ENCODE data around the gene HYPK. TPM values are rescaled to one million over a fixed set of nuclear protein-coding genes. Genes with fewer than 3 reads are reported as not detected.
A peak's percentile ranks its signal among the peaks of the same experiment; 100 is the strongest.
"Not testable (repeated sequence)": the region's sequence is repeated elsewhere in the genome, so short reads cannot be mapped to it uniquely, and the experiment has no call there.

The HYPK gene
- total RNA-seq, 1 donor from 2014 or later: 6.5 TPM

GRCh38 chr15:43799209-43799944 is 1.0 kb upstream of the HYPK start:
- no peak for TF ChIP-seq CTCF (IDR thresholded peaks at IDR 0.05; ENCODE audit: unreplicated experiment)

GRCh38 chr15:43799945-43800285 is 484 bp upstream of the HYPK start, which contains the start of gene SERINC4:
TSS of gene SERINC4 (minus strand) at chr15:43800220. CDS start at chr15:43799986, 234 bp downstream.
- Mint-ChIP-seq H3K36me3 (ENCODE audit: low read depth, unreplicated experiment) (peaks cover 50% of the 10 kb centered on the region), H3K27me3 (ENCODE audit: unreplicated experiment) (peaks cover 11% of the 10 kb centered on the region), H3K4me1 (ENCODE audit: unreplicated experiment) (peaks cover 32% of the 10 kb centered on the region)

More at GRCh38 chr15:43799209-43799944, 1.0 kb upstream of the HYPK start:
- Mint-ChIP-seq H3K36me3 (ENCODE audit: low read depth, unreplicated experiment) (peaks cover 53% of the 10 kb centered on the region), H3K27me3 (ENCODE audit: unreplicated experiment) (peaks cover 11% of the 10 kb centered on the region), H3K4me1 (ENCODE audit: unreplicated experiment) (peaks cover 37% of the 10 kb centered on the region), H3K4me3 (ENCODE audit: unreplicated experiment) (peak overlapping the region; percentile 100), H3K27ac (ENCODE audit: unreplicated experiment) (peak overlapping the region; percentile 52), H3K9me3 (ENCODE audit: unreplicated experiment) (no peaks in the 10 kb centered on the region)
- DNase-seq (ENCODE audit: low spot score): no peak

DNA sequence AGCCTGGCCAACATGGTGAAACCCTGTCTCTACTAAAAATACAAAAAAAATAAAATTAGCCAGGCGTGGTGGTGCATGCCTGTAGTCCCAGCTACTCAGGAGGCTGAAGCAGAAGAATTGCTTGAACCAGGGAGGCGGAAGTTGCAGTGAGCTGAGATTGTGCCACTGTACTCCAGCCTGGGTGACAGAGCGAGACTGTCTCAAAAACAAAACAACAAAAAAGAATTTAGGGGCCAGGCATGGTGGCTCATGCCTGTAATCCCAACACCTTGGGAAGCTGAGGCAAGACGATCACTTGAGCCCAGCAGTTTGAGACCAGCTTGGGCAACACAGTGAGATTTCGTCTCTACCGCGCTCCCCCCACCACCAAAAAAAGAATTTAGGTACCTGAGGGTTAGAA is 2.3 kb downstream of the HYPK start:
- DNase-seq (ENCODE audit: low spot score); H3K27ac Mint-ChIP-seq (ENCODE audit: unreplicated experiment); H3K4me3 Mint-ChIP-seq (ENCODE audit: unreplicated experiment); H3K27me3 Mint-ChIP-seq (ENCODE audit: unreplicated experiment); H3K9me3 Mint-ChIP-seq (ENCODE audit: unreplicated experiment): not testable (repeated sequence)
- H3K4me1 Mint-ChIP-seq (ENCODE audit: unreplicated experiment): peaks cover 21% of the 10 kb centered on the region
- H3K36me3 Mint-ChIP-seq (ENCODE audit: low read depth, unreplicated experiment): peaks cover 44% of the 10 kb centered on the region

More at GRCh38 chr15:43799945-43800285, 484 bp upstream of the HYPK start, which contains the start of gene SERINC4:
- no peaks in the 10 kb centered on the region for H3K9me3 Mint-ChIP-seq (ENCODE audit: unreplicated experiment)
- H3K4me3 Mint-ChIP-seq (ENCODE audit: unreplicated experiment): peak within 1 kb of the TSS; percentile 100
- H3K27ac Mint-ChIP-seq (ENCODE audit: unreplicated experiment): peak within 1 kb of the TSS; percentile 96
- DNase-seq (ENCODE audit: low spot score): no peak
- TF ChIP-seq CTCF (IDR thresholded peaks at IDR 0.05; ENCODE audit: unreplicated experiment): no peak

DNA sequence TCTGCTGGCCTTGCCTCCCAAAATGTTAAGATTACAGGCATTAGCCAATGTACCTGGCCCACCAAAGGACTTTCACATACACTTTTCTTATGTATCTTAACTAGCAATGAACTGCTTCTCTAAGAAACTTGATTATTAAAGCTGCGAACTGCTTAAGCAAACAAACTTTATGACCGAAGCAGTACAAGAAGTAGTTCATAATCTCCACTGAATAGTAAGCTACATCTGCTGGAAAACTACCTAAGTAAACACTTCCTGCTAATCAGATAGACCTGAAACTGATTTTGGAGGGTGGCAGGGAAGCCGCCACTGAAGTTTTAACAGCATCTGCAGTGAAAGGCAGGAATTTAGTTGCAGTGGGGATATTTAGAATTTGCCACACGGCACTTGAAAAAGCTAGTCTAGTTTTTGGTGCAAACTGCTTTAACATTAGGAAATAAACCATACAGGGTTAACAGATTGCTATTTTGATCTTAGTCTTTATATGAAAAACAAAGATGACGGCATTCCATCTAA is 8.1 kb downstream of the HYPK start:
- Mint-ChIP-seq H3K36me3 (ENCODE audit: low read depth, unreplicated experiment) (peaks cover 42% of the 10 kb centered on the region), H3K27ac (ENCODE audit: unreplicated experiment) (no peak overlapping the region), H3K4me3 (ENCODE audit: unreplicated experiment) (no peak overlapping the region), H3K4me1 (ENCODE audit: unreplicated experiment) (no peaks in the 10 kb centered on the region), H3K27me3 (ENCODE audit: unreplicated experiment) (no peaks in the 10 kb centered on the region), H3K9me3 (ENCODE audit: unreplicated experiment) (no peaks in the 10 kb centered on the region)
- DNase-seq (ENCODE audit: low spot score): no peak
- no peak for TF ChIP-seq CTCF (IDR thresholded peaks at IDR 0.05; ENCODE audit: unreplicated experiment)

DNA sequence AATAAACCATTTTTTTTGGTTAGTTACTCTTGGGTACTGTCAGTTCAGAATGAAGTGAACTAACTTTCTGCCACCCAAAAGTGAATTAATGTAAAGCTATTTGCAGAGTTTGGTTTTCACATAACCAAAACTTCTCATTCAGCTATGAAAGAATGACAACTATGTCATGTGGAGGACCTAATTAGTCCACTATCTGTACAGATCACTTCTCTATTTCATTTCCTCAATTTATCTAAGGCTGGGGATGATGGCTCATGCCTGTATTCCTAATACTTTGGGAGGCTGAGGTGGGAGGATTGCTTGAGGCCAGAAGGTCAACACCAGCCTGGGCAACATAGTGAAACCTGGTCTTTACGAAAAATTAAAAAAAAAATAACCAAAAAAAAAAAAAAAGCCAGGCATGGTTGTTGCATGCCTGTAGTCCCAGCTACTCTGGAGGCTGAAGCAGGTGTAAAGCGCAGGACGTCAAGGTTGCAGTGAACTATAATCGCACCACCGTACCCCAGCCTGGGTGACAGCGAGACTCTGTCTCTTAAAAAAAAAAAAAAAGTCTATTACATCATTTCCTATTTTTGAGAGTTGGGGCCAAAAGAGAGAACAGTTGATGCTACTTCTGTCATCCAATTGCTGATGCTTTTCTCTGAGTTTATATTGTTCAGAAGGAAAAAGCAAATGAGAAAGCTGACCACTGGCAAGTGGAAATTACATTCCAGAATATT is 8.7 kb downstream of the HYPK start:
- Mint-ChIP-seq H3K9me3 (ENCODE audit: unreplicated experiment) (no peaks in the 10 kb centered on the region), H3K4me1 (ENCODE audit: unreplicated experiment) (no peaks in the 10 kb centered on the region), H3K27me3 (ENCODE audit: unreplicated experiment) (peaks cover 2% of the 10 kb centered on the region), H3K4me3 (ENCODE audit: unreplicated experiment) (no peak overlapping the region), H3K27ac (ENCODE audit: unreplicated experiment) (no peak overlapping the region), H3K36me3 (ENCODE audit: low read depth, unreplicated experiment) (peaks cover 41% of the 10 kb centered on the region)
- no peak for TF ChIP-seq CTCF (IDR thresholded peaks at IDR 0.05; ENCODE audit: unreplicated experiment)
- no peak for DNase-seq (ENCODE audit: low spot score)

- H3K36me3 Mint-ChIP-seq (ENCODE audit: low read depth, unreplicated experiment): peaks cover 24% of the 10 kb centered on the region
- not testable (repeated sequence) for H3K4me3 Mint-ChIP-seq (ENCODE audit: unreplicated experiment); H3K9me3 Mint-ChIP-seq (ENCODE audit: unreplicated experiment); H3K27ac Mint-ChIP-seq (ENCODE audit: unreplicated experiment); H3K4me1 Mint-ChIP-seq (ENCODE audit: unreplicated experiment); H3K27me3 Mint-ChIP-seq (ENCODE audit: unreplicated experiment); DNase-seq (ENCODE audit: low spot score)
These were observed 14.7 kb downstream of the HYPK start for GRCh38 chr15:43815064-43815463.

All from endothelial cell (in vitro differentiated cells).